ENCODE data around the gene FCRLA. TPM values are rescaled to one million over a fixed set of nuclear protein-coding genes. Genes with fewer than 3 reads are reported as not detected.

FCRLA gene
- total RNA-seq, 1 donor from 2014 or later, result 0.11 TPM

- Histone ChIP-seq H3K4me1 (peaks cover 3% of the 10 kb centered on the region), H3K27ac (replicated peaks) (no peak overlapping the region), H3K27me3 (ENCODE audit: low read depth) (peaks cover 17% of the 10 kb centered on the region), H3K4me3 (no peak overlapping the region), H3K9me3 (replicated peaks) (no peaks in the 10 kb centered on the region), H3K36me3 (no peaks in the 10 kb centered on the region)
- no peak for DNase-seq
- intact Hi-C loops (cut with micrococcal nuclease), result loop anchor here (10.0 kb wide), 1 partner anchor 258 kb away; no protein-coding TSS in a partner anchor
- TF ChIP-seq, protein P1, sequence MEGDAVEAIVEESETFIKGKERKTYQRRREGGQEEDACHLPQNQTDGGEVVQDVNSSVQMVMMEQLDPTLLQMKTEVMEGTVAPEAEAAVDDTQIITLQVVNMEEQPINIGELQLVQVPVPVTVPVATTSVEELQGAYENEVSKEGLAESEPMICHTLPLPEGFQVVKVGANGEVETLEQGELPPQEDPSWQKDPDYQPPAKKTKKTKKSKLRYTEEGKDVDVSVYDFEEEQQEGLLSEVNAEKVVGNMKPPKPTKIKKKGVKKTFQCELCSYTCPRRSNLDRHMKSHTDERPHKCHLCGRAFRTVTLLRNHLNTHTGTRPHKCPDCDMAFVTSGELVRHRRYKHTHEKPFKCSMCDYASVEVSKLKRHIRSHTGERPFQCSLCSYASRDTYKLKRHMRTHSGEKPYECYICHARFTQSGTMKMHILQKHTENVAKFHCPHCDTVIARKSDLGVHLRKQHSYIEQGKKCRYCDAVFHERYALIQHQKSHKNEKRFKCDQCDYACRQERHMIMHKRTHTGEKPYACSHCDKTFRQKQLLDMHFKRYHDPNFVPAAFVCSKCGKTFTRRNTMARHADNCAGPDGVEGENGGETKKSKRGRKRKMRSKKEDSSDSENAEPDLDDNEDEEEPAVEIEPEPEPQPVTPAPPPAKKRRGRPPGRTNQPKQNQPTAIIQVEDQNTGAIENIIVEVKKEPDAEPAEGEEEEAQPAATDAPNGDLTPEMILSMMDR (IDR thresholded peaks at IDR 0.05; ENCODE audit: borderline replicate concordance), result no peak
Measured at GRCh38 chr1:161743231-161743630, 36.2 kb downstream of the FCRLA start.

GRCh38 chr1:161747801-161748200, 40.8 kb downstream of the FCRLA start:
- intact Hi-C loops (cut with micrococcal nuclease), result loop anchor here (10.0 kb wide), 1 partner anchor 263 kb away; no protein-coding TSS in a partner anchor
- Histone ChIP-seq H3K9me3 (replicated peaks) (no peaks in the 10 kb centered on the region), H3K4me1 (peaks cover 28% of the 10 kb centered on the region), H3K36me3 (peaks cover 15% of the 10 kb centered on the region), H3K4me3 (no peak overlapping the region), H3K27ac (replicated peaks) (no peak overlapping the region), H3K27me3 (ENCODE audit: low read depth) (peaks cover 6% of the 10 kb centered on the region)
- DNase-seq, result no peak
- TF ChIP-seq, protein P1 (IDR thresholded peaks at IDR 0.05; ENCODE audit: borderline replicate concordance), result no peak

- H3K27me3 ChIP-seq (ENCODE audit: low read depth), result peaks cover 6% of the 10 kb centered on the region
- peaks cover 35% of the 10 kb centered on the region for H3K36me3 ChIP-seq
- no peaks in the 10 kb centered on the region for H3K9me3 ChIP-seq (replicated peaks)
- TF ChIP-seq, protein P1 (IDR thresholded peaks at IDR 0.05; ENCODE audit: borderline replicate concordance), result no peak
- H3K4me3 ChIP-seq, result peak within 1 kb of the TSS; percentile 91
- peaks cover 28% of the 10 kb centered on the region for H3K4me1 ChIP-seq
- DNase-seq, result peak; percentile 95
- intact Hi-C loops (cut with micrococcal nuclease), result loop anchor here (10.0 kb wide), 1 partner anchor 265 kb away; no protein-coding TSS in a partner anchor
- peak within 1 kb of the TSS; percentile 95 for H3K27ac ChIP-seq (replicated peaks)
Measured at GRCh38 chr1:161749509-161750407, 42.7 kb downstream of the FCRLA start, which contains the start of gene DUSP12. Gene DUSP12 (plus strand): TSS chr1:161749786. CDS start chr1:161749802, 16 bp downstream.

- Histone ChIP-seq H3K36me3 (peaks cover 10% of the 10 kb centered on the region), H3K9me3 (replicated peaks) (no peaks in the 10 kb centered on the region), H3K27me3 (ENCODE audit: low read depth) (no peaks in the 10 kb centered on the region), H3K4me3 (no peak overlapping the region), H3K4me1 (peaks cover 25% of the 10 kb centered on the region), H3K27ac (replicated peaks) (no peak overlapping the region)
- TF ChIP-seq, protein P1 (IDR thresholded peaks at IDR 0.05; ENCODE audit: borderline replicate concordance), result peak; percentile 42
- intact Hi-C loops (cut with micrococcal nuclease), result no loop called here
- no peak for DNase-seq
Measured at GRCh38 chr1:161763522-161764098, 56.6 kb downstream of the FCRLA start.

Other genes with a start within 250 kb of the FCRLA start
- gene FCGR2A, start 201.8 kb upstream of the FCRLA start, total RNA-seq, result 13.0 TPM
- gene HSPA6, start 182.7 kb upstream of the FCRLA start, total RNA-seq, result 0.58 TPM
- gene FCGR3A, start 157.4 kb upstream of the FCRLA start, total RNA-seq, result 15.0 TPM
- 1.5 TPM for gene FCGR3B, start 76.1 kb upstream of the FCRLA start, total RNA-seq
- gene FCGR2B, start 44.1 kb upstream of the FCRLA start, total RNA-seq, result 9.7 TPM
- 0.33 TPM for gene FCRLB, start 14.3 kb downstream of the FCRLA start, total RNA-seq
- gene DUSP12, start 42.6 kb downstream of the FCRLA start, total RNA-seq, result 8.4 TPM
- 13.0 TPM for gene ATF6, start 59.1 kb downstream of the FCRLA start, total RNA-seq

All from left ventricle myocardium inferior (tissue), 1 donor.